NCI-H2081 treated with DMSO at 0.1 percent for 48 hours (cell line): ENCODE measurements around the gene CADM1.

Experiments
- DNase-seq: peaks from one replicate; lab custom pipeline; 2025; lab: John Stamatoyannopoulos, UW

Gene CADM1

GRCh38 chr11:115444542-115444941, 59.7 kb downstream of the CADM1 start:
- DNase-seq, result no peak

GRCh38 chr11:115439969-115440540, 64.2 kb downstream of the CADM1 start:
- no peak for DNase-seq

GRCh38 chr11:115439385-115439784, 64.8 kb downstream of the CADM1 start:
- no peak for DNase-seq

- DNase-seq, result no peak
Observed at GRCh38 chr11:115437902-115438575, 66.2 kb downstream of the CADM1 start.

- DNase-seq, result no peak
Observed at GRCh38 chr11:115430345-115430744, 73.9 kb downstream of the CADM1 start.

GRCh38 chr11:115428306-115428705, 75.9 kb downstream of the CADM1 start:
- DNase-seq, result no peak

GRCh38 chr11:115425816-115426215, 78.4 kb downstream of the CADM1 start:
- no peak for DNase-seq

- DNase-seq, result no peak
Observed at GRCh38 chr11:115425250-115425649, 79.0 kb downstream of the CADM1 start.

- DNase-seq, result no peak
Observed at GRCh38 chr11:115423728-115424459, 80.3 kb downstream of the CADM1 start.

GRCh38 chr11:115421992-115422689, 82.1 kb downstream of the CADM1 start:
- no peak for DNase-seq

- no peak for DNase-seq
Observed at GRCh38 chr11:115421352-115421991, 82.7 kb downstream of the CADM1 start.

- DNase-seq, result peak; percentile 81
Observed at GRCh38 chr11:115420505-115420904, 83.7 kb downstream of the CADM1 start.

GRCh38 chr11:115418626-115419025, 85.6 kb downstream of the CADM1 start:
- no peak for DNase-seq

GRCh38 chr11:115418081-115418480, 86.1 kb downstream of the CADM1 start:
- no peak for DNase-seq

GRCh38 chr11:115411120-115411519, 93.1 kb downstream of the CADM1 start:
- DNase-seq, result no peak

GRCh38 chr11:115409691-115410220, 94.5 kb downstream of the CADM1 start:
- DNase-seq, result peak; percentile 73

- no peak for DNase-seq
Observed at GRCh38 chr11:115409116-115409670, 95.0 kb downstream of the CADM1 start.

GRCh38 chr11:115408036-115408921, 95.9 kb downstream of the CADM1 start:
- DNase-seq, result no peak

- no peak for DNase-seq
Observed at GRCh38 chr11:115407496-115407895, 96.7 kb downstream of the CADM1 start.

- DNase-seq, result no peak
Observed at GRCh38 chr11:115406404-115406803, 97.8 kb downstream of the CADM1 start.
